Stimulated activated CD4-positive, alpha-beta T cell treated with anti-CD3 and anti-CD28 coated beads, Interleukin-15, amount 100 ng/mL, for 48 hours (primary cell): ENCODE data around the gene SLC29A3.

ENCODE experiments used
- DNase-seq, 2 donors: peaks; one replicate each; pipeline ENCODE4 v3.0.0-alpha.2; 2020; ENCODE audit warnings: low read depth in 2 of 2

Gene SLC29A3

DNA sequence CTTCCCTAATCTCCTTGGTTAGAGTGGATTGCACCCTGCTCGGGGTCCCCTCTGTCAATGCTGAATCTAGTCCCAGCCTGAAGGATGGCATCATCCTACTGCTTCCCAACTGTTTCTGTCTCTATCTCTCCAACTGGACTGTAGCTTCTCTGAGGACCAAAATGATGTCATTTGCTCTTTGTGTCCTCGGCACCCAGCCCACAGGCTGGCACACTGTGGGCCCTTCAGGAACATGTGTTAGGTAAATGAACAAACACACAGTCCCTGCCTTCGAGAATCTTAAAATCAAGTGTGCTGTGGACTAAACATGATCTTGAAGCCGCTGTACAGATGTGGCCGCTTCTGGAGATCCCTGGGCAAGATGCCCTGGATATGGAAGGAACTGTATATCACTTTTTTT, 72.6 kb downstream of the SLC29A3 start:
- DNase-seq = no peak

DNA sequence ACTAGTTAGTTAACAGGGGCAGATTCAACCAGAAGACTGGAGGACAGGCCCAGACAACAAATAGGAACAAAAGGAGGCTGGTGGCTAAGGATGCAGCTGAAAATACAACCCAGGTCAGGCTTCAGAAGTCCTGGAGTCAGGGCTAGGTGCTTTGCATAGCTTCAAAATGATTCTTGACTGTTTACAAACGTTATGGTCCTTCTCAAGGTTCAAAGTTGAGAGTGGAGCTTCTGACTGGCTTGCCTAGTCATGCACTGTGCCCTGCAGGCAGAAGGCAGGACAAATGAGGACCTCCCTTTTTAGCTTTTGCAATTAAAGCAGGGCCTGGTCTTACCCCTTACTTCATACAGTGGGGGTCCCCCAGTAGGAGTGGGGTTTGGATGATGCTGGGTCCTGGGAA, 73.2 kb downstream of the SLC29A3 start:
- no peak for DNase-seq

DNA sequence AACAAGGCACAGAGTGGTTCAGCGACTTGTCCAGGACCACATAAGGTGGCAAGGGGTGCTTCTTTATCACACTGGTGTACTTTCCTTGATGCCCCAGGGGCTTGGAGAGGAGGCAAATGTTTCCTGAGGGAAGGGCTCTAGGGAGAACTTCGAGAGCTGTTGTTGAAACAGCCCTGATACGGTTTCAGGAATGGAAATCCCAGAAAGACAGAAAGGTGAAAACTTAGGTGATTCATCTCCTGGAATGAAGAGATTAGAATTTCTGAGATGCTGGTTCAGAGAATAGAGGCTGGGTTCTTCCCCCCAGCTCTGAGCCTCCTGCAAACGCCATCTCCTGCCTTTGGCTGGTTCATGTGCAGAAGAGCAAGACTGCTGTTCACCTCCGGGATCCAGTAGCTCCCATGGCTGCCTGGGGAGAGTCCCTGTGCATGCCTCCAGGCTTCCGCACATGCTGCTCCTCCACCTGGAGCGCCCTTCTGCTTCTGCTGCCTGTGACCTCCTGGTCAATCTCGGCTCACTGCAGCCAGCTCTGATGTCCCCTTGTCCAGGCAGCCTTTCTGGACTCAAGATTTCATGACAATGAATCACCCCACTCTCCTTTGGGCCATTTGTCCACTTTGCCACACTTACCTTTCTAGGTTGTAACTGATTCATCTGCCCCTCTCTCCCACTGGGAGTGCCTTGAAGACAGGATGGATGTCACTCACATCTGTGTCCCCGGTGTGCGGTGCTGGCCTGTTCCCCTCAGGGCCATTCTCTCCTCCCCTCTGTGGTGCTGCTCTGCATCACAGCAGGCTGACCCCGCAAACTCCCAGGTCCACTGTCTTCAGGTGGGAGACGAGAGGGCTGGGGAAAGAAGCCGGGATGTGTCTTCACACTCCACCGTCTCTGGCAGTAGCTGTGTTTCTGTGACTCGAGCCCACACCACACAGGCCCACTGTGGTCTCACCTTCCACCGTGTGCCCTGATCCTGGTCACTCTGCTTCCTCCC, 74.0 kb downstream of the SLC29A3 start:
- DNase-seq = no peak

DNA sequence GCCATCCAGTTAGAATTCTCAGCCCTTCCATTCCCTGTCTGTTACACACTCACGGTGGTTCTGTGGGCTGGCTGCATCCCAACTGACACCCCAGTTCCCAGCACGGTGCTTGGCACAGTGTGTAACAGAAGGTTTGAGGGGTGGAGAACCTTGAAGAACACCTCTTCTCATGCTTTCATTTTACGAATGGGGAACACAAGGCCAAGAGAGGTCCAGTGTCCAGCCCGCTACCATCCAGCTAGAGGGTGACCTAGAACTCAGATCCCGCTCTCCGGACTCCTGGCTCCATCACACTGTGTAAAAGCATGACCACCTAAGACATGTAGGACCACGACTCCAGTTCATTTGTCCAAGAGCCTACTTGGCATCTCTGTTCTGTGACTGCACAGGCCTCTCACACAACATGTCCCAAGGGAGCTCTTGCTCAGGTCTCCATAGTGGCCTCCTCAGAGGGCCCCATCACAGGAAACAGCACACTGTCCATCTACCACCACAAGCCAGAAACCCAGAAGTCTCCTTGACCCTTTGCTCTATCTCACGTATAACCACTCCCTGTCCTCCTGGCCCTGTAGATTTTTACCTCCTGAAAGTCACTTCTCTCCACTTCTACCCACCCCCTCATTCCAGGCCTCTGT, 74.9 kb downstream of the SLC29A3 start:
- DNase-seq = no peak

DNA sequence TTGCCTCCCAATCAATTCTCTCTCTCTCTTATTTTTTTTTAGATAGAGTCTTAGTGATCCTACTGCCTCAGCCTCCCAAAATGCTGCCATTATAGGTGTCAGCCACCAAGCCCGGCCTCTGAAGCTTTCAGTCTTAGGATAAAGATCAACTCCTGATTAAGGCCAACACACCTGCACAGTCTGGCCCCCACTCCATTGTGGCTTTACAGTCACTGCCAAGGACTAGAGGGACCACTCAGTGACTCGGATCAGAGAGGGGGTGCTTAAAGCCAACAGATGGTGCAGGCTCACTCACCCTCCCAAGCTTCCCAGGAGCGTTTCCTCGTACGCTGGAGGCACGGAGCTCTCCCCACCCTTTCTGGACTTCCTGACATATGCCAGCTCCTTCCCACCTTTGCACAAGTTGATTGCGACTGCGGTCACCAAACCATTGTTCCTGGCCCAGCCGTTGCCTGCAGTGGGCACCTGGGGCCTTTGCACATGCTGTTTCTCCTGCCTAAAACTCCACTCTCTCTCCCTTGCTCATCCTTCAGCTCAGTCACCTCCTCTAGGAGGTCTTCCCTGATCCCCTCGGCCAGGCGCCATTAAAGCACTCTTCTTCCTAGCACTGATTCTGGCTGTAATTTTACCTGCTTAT, 76.0 kb downstream of the SLC29A3 start:
- DNase-seq = no peak

DNA sequence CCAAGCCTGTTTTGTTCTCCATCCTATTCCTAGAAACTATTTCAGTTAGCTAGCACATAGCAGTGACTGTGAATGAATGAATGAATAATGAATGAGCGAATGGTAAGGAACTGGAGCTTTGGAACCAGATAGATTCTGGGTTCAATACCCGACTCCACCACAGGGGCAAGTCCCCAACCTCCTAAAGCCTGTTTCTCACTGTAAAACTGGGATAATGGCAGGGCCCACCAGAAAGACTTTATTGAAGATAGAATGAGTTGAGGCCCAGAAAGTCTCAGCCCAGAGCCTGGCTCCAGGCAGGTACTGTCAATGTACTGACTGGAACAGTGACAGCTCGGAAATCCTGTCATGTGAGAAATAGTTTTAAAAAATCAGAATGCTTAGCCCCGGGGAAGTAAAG, 76.6 kb downstream of the SLC29A3 start:
- DNase-seq = no peak

DNA sequence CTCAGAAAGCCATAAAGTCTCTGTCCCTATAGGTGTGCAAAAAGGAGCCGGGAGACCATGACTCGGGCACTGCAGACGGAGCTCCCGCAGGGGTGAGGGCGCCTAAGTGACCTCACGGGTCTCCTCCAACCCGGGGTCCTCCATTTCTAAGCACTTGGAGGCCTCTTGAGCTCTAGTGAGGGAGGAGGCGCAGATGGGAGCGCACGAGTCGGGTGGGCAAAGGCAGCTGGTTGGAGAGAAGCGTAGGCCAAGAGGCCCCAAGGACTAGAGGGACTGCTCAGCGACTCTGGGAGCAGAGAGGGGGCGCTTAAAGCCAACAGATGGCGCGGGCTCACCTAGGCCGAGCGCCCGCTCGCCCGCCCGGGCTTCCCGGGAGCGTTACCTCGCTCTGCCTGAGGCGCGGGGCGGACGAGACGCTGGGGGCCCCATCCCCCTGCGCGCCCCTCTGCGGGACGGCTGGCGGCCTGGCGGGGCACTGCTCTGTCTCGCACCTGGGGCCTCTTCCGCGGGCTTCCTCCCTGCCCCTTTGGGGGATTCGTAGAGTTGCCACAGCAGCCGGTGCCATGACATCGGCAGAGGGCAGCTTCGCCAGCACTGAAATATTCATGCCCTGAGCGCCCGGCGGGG, 77.1 kb downstream of the SLC29A3 start:
- DNase-seq = peak in 1 of 2 donors; percentile 19

DNA sequence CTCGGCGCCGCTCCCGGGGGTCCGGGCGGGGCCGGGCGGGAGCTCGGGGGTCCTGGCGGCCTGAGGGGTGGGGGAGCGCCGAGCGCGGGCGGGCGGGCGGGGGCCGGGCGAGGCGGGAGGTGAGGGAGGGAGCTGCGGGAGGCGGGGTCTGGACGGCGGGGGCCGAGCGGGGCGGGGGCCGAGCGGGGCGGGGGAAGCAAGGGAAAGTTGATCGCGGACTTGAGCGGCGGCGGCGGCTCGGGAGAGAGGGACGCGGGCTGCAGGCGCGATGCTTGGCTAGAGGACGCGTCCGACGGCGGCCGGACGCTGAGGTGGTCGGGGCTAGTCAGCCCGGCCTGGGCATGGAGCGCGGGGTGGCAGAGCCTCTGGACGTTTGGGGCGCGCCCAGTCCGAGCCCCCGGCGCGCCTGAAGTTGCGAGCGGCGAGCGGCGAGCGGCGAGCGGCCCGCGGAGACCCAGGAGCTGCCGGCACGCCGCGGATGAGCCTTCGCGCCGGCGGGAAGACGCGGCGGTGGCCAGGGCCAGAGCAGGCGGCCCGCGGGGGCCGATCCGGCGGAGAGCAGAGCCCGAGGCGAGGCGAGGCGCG, 77.7 kb downstream of the SLC29A3 start, which contains the start of gene CDH23:
Gene CDH23, plus strand, starts transcription at position 210 of the 585 bp plus-strand sequence. CDS start 42,912 bp downstream, outside the sequence.
- no peak for DNase-seq

DNA sequence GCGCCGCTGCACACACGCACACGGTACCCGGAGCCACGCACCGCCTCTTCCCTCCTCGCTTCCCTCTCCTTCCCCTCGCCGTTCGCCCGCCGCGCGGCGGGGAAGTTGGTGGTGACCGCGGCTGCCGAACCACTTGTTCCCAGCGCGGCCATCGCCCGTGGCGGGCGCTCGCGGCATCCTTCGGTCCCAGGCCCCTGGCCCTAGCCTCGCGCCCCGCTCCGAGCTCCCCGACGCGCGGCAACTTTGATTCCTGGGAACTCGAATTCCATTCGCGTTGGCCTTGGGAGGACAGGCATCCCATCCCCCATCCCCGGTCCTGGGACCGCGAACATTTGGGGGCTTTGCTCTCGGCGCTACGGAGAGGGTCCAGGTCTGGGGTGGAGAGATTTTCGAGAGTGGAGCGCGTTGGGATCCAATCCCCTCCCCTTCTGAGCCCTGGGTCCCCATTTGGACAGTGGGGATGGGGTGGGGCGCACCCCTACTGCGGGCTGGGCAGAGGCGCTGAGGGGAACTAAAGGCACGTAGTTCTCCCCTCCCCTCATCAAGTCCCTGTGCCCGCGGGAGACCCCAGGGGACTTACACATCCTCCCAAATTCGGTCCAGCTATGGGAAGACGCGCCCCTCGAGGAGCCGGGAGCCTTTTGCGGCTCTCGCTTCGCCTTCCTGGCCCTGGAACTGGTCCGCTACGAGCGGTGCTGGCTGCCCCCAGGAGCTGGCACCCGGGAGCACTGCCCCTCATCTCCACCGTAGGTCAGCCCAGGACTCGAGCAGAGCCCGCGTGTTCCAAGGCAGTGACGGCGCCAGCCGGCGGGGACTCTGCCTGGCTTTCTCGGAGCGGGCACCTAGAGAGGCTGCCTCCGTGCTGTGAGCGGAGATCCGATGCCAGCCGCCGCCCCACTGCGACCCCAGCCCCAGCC, 78.5 kb downstream of the SLC29A3 start:
- no peak for DNase-seq

DNA sequence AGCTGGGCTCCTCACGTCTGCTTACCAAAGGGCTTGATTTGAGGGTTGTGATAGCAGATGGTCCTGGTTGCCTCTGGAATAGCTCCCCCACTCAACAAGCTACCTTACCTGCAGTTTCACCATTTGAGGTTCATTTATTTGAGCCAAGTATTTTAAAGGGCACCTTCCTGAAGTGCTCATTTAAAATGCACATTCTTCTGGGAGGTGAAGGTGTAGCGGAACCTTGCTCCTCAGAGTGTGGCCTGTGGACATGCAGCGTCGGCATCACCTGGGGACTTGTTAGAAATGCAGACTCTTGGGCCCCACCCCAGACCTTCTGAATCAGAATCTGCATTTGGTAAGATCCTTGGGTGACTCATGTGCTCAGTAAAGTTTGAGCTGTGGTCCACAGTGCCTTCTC, 79.9 kb downstream of the SLC29A3 start:
- DNase-seq = no peak

DNA sequence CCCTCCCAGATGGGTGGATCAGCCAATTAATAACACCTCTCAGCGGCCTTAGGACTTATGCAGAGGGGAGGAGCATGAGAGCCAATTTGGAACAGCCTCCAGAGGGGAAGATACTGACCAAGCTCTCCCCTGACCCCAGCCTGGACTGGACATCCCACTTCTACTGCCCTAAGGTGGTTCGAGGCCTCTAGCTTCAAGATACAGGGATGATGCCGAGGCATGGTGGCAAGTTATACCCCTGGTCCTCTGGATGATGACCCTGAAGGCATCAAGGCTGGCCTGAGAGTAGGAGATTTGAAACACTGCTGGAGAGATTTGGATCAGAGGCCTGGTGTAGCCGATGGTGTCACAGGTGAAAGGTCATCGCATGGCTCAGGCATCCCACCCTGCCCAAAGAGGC, 80.9 kb downstream of the SLC29A3 start:
- no peak for DNase-seq

DNA sequence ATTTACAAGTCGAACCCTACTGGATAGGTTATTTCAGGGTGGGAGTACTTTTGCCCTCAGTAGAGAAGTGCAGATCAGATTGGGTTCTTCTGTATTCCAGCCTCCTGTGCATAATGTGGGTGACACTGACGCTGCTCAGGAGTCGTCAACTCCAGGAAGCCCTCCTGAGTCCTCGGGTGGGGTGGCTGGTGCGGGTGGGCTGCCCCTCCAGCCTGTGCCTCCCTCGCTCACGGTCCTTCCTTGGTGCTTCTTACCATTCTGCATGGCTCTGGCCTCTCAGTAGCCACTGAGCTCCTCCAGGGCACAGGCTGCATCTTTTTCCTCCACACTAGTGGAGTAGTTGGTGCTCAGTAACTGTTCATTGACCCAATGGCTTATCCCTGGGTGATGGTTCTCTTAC, 82.0 kb downstream of the SLC29A3 start:
- DNase-seq = no peak

DNA sequence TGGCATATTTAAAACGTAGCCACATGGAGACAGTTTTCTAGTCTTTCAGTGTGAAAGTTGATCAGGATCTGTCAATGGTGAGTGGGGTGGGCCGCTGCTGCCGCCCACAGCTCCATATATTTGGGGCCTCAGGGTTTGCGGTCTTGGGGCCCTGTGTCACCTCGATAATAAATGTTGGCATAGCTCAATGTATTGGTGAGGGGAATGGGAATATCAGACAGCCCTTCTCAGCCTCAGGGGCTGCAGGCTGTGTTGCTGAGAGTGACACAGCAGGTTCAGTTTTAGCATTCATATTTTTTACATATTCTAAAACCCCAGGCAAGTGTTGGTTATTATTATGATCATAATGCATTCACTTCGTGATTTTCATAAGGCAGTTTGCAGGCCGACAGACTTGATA, 82.9 kb downstream of the SLC29A3 start:
- DNase-seq = no peak

DNA sequence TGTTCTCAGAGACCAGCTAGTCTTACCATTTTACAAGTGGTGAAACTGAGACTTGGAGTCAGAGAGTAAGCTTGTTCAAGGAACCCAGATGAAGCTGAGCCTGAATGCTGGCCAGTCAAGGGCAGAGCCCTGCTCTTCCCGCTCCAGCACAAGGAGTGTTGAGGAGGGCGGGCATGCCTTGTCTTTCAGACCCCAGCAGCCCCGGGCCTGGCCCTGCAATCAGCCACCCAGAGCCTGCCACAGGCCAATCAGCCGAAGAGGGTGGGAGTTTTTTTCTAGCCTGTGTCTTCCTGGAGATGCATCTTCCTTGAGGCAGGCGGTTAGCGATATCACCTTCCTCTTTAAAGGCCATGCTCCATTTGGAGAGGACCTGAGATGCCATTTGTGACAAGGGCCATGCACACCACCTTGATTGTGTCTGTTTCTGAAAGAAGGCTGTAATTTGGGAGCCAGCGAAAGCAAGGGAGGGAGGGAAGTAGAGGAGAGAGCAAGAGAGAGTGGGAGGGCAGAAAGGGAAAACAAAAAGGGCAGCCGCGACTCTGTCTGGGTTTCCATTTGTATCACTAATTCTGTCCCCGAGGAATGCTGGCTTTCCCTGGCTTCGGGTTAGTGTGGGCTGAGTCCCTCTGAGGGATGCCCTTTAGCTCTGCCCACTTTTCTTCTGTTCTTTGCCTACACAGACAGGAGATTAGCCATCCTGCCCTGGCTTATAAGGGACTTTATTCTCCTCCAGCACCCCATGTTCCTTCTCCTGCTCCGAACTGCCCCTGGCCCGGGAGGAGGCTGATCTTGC, 85.6 kb downstream of the SLC29A3 start:
- DNase-seq = no peak

DNA sequence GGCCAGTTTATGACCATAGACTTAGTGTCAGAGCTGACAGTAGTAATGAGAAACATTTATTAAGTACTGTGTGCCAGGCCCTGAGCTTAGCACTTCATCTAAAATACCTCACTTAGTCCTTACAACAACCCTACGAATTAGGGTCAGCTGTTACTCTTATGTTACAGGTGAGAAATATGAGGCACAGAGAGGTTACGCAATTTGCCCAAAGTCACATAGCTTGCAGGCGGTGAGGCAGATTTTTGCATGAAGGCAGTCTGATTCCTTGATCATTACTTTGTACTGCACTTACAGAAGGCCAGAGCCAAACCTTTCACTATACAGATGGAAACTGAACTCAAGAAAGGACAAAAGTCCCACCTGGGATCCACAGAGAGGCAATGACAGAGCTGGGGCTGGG, 87.8 kb downstream of the SLC29A3 start:
- DNase-seq = no peak

DNA sequence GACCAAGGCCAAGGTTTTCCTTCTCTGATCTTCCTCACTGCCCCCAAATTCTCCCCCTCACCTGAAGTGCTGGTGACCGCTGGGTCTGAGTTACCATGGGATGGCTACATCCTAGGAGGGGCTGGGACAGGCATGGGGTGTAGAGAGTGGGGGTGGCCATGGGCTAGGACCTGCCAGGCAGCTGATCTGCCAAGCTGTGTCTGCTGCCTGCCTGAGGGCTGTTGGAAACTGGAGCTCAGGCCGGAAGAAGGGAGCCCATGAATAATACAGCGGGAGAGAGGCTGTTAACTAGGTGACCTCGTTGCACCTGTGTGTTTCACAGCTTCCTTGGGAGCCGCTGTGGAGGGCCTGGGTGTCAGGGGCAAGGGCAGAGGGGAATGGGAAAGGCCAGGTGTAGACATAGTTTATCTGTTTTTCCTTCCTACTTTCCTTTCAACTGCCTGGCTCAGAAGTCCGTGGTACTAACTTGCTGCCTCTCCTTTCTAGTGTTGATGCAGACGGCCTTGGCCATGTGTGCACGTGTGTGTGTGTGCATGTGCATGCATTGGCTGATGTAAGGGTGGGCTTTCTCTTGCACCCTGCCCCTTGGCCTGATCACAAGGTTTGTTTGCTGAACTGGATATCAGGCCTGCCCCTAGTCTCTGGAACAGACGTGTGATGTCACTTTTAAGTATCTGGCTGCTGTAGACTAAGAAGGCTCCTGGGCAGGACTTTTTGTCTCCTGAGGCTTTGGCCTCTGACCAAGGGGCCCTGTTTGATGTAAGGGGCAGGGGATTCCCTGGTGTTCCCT, 89.6 kb downstream of the SLC29A3 start:
- DNase-seq = no peak

DNA sequence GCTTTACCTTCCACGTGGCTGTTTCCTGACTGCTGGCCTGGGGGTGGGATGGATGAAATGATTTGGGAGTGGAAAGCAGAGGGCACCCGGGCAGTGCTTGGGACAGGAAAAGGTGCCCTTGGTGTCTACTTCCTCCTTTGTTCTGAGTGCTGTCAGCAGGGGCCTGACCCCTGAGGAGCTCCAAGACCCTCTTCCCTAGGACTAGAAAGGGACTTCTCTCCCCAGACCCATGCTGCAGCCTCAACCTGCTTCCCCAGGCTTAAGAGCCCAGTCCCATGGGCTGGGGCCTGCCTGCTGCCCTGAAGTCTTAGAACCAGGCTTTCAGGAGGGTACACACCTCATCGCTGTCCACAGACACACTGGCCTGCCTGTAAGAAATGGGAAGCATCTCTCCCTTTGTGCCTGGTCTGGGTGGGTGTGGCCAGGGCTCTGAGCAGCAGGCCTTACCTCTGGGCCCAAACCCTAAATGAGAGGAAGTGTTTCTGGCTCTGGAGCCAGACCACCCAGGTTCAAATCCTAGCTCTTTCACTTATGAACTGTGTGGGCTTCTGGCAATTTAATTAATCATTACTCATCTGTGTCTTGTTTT, 90.6 kb downstream of the SLC29A3 start:
- no peak for DNase-seq
